NCI-H1048 (cell line): Measurements from ENCODE around the gene DPYSL4.

Experiments used
- DNase-seq: peaks from one replicate; lab custom pipeline; 2025; lab: John Stamatoyannopoulos, UW

DPYSL4 gene

GRCh38 chr10:132163826-132164515, 22.8 kb upstream of the DPYSL4 start:
- DNase-seq: no peak

GRCh38 chr10:132164761-132165278, 21.9 kb upstream of the DPYSL4 start:
- no peak for DNase-seq

- DNase-seq: no peak
Measured at GRCh38 chr10:132165416-132165980, 21.2 kb upstream of the DPYSL4 start.

GRCh38 chr10:132166216-132166950, 20.4 kb upstream of the DPYSL4 start:
- DNase-seq: no peak

GRCh38 chr10:132167041-132167674, 19.6 kb upstream of the DPYSL4 start:
- no peak for DNase-seq

- DNase-seq: no peak
Measured at GRCh38 chr10:132167976-132168375, 18.8 kb upstream of the DPYSL4 start.

GRCh38 chr10:132168571-132169030, 18.1 kb upstream of the DPYSL4 start:
- DNase-seq: no peak

- no peak for DNase-seq
Measured at GRCh38 chr10:132169031-132169765, 17.6 kb upstream of the DPYSL4 start.

GRCh38 chr10:132169766-132170560, 16.8 kb upstream of the DPYSL4 start:
- no peak for DNase-seq

GRCh38 chr10:132170561-132171361, 16.0 kb upstream of the DPYSL4 start:
- DNase-seq: no peak

- no peak for DNase-seq
Measured at GRCh38 chr10:132172091-132173066, 14.4 kb upstream of the DPYSL4 start.

- DNase-seq: no peak
Measured at GRCh38 chr10:132173185-132173584, 13.6 kb upstream of the DPYSL4 start.

GRCh38 chr10:132174237-132174636, 12.5 kb upstream of the DPYSL4 start:
- DNase-seq: no peak

- DNase-seq: no peak
Measured at GRCh38 chr10:132175408-132175807, 11.3 kb upstream of the DPYSL4 start.

- DNase-seq: no peak
Measured at GRCh38 chr10:132175907-132176581, 10.7 kb upstream of the DPYSL4 start.

GRCh38 chr10:132176623-132177500, 9.9 kb upstream of the DPYSL4 start:
- no peak for DNase-seq

GRCh38 chr10:132178046-132178445, 8.7 kb upstream of the DPYSL4 start:
- DNase-seq: no peak
